Measurements from ENCODE around the gene MRPS27. TPM values are rescaled to one million over a fixed set of nuclear protein-coding genes. Genes with fewer than 3 reads are reported as not detected.

The MRPS27 gene
- total RNA-seq, 1 experiment from 2014 or later = 193 TPM

GRCh38 chr5:72242796-72243475 is 77.1 kb downstream of the MRPS27 start:
- DNase-seq (ENCODE audit: low spot score) = peak; percentile 90

GRCh38 chr5:72241346-72242003 is 78.6 kb downstream of the MRPS27 start:
- in situ Hi-C loops (cut with HindIII; ENCODE audit: low sequenced_read_pairs) = no loop called here

More at GRCh38 chr5:72242796-72243475, 77.1 kb downstream of the MRPS27 start:
- in situ Hi-C loops (cut with HindIII; ENCODE audit: low sequenced_read_pairs) = no loop called here

GRCh38 chr5:72238712-72239445 is 81.2 kb downstream of the MRPS27 start:
- in situ Hi-C loops (cut with HindIII; ENCODE audit: low sequenced_read_pairs) = no loop called here
- peak; percentile 91 for DNase-seq (ENCODE audit: low spot score)

More at GRCh38 chr5:72241346-72242003, 78.6 kb downstream of the MRPS27 start:
- peak; percentile 74 for DNase-seq (ENCODE audit: low spot score)

GRCh38 chr5:72237879-72238278 is 82.2 kb downstream of the MRPS27 start:
- in situ Hi-C loops (cut with HindIII; ENCODE audit: low sequenced_read_pairs) = no loop called here
- no peak for DNase-seq (ENCODE audit: low spot score)

DNA sequence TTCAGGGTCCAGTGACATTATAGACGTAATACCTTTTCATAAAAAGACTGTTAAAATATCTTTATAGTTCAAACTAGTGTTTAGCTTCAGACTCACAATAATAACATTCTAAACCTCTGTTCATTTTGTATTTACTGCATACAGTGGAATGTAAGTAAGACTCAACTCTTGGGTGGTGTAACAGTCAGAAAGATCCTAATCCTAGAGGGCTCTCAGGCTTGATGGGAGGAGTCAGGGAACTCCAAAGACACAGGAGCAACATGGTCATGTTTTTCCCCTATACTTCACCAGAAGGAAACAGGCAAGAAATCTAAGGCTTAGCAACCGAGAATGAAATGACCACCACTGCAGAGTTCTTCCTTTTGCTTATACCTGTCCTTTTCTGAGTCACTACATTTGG is 82.6 kb downstream of the MRPS27 start:
- DNase-seq (ENCODE audit: low spot score) = no peak
- in situ Hi-C loops (cut with HindIII; ENCODE audit: low sequenced_read_pairs) = no loop called here

DNA sequence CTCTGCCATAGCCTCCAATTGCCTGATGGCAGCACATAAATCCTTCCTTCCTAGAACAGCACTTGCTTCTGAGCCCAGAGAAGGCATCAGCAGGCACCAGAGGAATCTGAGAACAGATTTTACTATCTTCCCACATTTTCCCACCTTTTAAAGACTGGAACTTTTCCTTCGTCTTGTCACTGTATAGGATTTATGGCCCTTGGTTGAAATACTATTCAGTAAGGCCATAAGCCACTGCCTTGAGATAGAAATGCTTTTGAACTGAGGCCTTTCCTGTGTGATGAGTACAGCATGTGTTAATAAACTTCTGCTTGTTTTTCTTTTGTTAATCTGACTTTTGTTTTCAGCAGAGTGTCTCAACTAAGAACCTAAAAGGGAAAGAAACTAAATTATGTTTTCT is 84.3 kb downstream of the MRPS27 start:
- in situ Hi-C loops (cut with HindIII; ENCODE audit: low sequenced_read_pairs) = no loop called here
- no peak for DNase-seq (ENCODE audit: low spot score)

DNA sequence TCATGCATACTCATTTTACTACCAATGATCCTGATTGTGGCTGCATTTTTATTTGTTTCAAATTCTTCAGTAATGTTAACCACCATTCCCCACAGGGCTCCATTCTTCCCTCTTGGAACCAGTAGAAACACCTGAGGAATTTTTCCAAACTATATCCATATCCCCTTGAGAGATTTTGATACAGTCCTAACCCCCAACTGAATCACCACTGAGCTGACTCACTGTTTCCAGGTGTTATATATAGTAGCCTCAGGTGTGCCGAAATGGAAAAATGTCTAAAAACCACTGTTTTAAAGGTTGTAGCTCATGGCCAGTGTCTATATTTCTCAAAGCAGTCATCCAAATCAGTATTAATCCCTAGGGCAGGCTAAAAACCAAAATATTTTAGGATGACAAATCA is 85.2 kb downstream of the MRPS27 start:
- DNase-seq (ENCODE audit: low spot score) = no peak
- in situ Hi-C loops (cut with HindIII; ENCODE audit: low sequenced_read_pairs) = no loop called here

- no peak for DNase-seq (ENCODE audit: low spot score)
- in situ Hi-C loops (cut with HindIII; ENCODE audit: low sequenced_read_pairs) = no loop called here
Measured at GRCh38 chr5:72234265-72234700, 85.8 kb downstream of the MRPS27 start.

DNA sequence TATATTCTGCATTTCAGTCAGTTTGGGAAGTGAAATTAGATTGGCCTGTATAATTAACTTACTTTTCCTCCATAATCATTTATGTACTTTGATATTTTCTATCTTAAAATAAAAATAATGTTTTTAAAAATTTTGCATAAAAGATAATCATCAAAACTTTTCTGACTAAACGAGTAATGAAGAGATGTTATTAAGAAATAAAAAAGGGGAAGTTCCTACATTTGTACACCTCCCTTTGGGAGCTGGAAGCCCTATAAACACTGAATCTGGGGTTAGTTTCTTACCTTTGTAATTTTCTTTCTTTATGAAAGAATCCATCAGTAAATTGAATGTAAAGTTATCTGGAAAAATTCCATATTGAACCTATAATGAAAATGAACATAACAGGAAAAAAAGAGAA is 86.2 kb downstream of the MRPS27 start:
- in situ Hi-C loops (cut with HindIII; ENCODE audit: low sequenced_read_pairs) = no loop called here
- no peak for DNase-seq (ENCODE audit: low spot score)

DNA sequence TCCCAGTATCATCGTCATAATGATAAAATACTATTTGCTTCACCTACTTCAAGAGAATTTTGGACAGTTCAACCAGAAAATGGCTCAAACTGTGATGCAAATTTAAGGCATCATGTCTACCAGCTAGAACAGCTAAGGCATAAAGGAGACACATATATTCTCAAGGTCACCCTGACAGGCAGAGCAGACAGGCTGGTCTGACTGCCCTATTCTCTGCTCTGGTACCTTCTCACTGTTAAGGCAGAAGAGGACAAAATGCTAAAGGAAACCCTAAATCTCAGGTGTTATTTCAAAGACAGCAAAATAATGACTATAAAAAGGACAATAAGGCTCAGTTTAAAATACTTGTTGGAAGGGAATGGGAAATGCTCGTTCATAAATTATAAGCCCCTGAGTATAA is 87.2 kb downstream of the MRPS27 start:
- in situ Hi-C loops (cut with HindIII; ENCODE audit: low sequenced_read_pairs) = no loop called here
- DNase-seq (ENCODE audit: low spot score) = no peak

DNA sequence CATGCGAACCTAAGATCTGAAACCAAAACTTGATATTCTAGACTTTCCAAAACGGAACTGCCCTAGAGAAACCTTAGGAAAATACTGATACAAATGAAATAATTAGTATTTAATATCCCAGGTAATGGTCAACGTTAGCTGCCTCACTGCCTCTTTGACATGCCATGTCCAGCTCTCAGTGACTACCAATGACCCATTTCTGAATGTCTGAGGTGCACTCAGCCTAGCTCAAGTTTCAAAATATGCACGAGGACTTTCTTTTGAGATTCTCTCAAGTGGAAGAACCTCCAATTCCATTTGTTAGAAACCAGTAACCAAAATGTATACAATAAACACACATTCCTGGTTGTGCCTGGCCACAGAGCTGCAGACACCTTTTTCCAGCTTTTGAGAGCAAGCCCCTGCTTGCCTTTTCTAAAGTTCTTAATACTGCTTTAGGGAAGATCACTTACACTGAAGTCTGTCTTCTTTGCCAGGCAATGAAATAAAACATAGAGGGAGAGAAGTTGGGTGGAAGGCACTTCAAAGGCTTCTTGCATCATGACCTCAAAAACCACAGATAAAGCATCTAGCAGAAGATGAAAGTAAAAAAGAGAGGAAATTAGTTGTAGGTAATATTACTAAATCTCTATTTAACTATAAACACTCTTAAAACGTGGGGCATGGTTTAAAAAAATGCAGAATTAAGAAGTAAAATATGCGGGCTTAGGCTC is 87.9 kb downstream of the MRPS27 start:
- in situ Hi-C loops (cut with HindIII; ENCODE audit: low sequenced_read_pairs) = no loop called here
- no peak for DNase-seq (ENCODE audit: low spot score)

DNA sequence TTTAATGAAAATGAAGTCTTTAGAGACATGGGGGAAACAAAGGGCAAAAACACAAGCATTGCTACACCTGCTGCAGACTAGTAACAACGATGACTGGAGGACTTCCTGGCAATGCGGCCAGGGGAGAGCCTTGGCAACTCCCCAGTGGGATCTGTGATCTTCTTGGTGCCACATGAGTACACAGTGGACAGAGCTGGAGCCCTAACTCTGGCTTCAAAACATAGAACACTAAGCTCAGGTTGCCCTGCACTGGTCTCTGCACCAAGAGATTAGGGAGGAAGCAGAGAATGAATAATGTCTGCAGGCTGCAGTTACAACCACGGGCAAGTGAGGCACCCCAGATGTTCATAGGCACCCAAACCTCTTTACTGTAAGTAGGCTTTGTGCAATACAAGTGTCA is 91.1 kb downstream of the MRPS27 start:
- in situ Hi-C loops (cut with HindIII; ENCODE audit: low sequenced_read_pairs) = no loop called here
- DNase-seq (ENCODE audit: low spot score) = no peak

DNA sequence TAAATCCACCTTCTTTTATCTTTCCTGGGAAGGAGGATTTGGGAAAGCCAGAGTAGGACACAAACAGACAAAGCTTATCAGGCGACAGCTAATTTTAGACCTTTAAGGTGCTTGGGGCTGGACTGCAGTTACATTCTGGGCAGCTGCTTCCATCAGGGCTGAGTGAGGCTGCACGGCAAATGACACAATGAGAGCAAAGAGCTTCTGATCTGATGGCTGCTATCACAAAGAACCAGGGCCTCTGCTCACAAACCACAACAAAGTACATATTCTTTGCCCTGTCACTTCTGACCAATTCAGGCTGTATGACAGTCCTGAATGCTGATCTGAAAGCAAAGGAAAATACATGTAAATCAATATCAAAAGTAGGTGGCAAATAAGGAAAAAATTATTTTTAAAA is 93.1 kb downstream of the MRPS27 start:
- in situ Hi-C loops (cut with HindIII; ENCODE audit: low sequenced_read_pairs) = no loop called here
- DNase-seq (ENCODE audit: low spot score) = no peak

- no peak for DNase-seq (ENCODE audit: low spot score)
- in situ Hi-C loops (cut with HindIII; ENCODE audit: low sequenced_read_pairs) = no loop called here
Measured at GRCh38 chr5:72225741-72226140, 94.3 kb downstream of the MRPS27 start.

DNA sequence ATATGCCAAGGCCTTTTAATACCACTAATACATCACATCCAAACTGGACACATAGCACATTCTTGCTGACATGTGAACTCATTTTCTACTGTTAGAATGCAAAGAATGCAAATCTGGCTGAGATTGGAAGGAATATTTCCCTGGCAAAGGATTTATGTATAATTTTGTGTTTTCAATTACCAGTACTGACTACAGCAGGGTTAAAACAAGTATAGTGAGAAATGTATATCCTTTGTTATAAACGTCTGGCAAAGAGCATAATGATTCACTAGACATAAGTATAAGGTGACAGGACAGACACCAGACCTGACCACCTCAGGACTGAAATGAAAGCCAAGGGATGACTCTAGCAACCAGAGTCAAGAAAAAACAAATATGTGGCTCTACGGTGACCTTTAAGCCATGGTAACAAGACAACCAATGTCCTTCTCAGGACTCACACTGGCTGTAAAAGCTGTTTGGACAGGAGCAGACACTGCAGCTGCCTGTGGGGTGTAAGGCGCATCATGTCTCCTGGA is 95.0 kb downstream of the MRPS27 start:
- in situ Hi-C loops (cut with HindIII; ENCODE audit: low sequenced_read_pairs) = no loop called here
- no peak for DNase-seq (ENCODE audit: low spot score)

DNA sequence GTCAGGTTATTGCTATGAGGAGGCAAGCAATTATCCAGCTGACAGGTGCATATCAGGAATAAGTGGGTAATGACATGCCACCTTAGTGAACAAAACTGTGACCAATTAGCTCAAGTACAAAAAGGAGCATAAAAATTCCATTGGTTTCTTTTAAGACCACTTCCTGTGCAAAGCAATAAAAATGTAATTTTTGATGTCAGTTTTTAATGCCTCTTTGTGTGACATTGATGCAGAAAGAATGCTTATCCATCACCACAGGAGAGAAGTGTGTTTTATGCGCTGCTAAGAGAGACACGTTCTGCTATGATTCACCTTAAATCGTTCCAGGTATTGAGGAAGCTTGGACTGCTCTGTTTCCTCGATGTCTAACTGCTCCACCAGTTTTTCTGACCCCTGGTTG is 96.7 kb downstream of the MRPS27 start:
- in situ Hi-C loops (cut with HindIII; ENCODE audit: low sequenced_read_pairs) = no loop called here
- DNase-seq (ENCODE audit: low spot score) = no peak

- DNase-seq (ENCODE audit: low spot score) = no peak
- in situ Hi-C loops (cut with HindIII; ENCODE audit: low sequenced_read_pairs) = no loop called here
Measured at GRCh38 chr5:72222521-72222920, 97.5 kb downstream of the MRPS27 start.

DNA sequence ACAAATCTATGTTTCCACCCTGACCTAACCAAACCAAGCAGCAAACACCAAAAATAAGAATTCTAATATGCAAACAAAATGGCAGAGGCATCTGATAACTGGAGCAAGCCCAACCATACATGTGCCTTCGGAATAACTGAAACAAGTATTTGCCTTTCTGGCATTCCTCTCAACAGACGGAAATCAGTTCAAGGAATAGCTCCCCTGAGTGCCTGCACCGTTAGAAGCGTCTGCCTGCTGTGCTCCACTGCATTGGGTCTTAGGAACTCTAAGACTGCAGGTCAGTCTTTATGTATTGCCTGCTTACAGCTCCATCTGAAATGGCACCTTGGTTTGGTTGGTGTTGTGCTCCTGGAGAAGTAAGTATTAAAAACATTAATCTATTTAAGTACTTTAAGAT is 98.5 kb downstream of the MRPS27 start:
- in situ Hi-C loops (cut with HindIII; ENCODE audit: low sequenced_read_pairs) = no loop called here
- DNase-seq (ENCODE audit: low spot score) = no peak

DNA sequence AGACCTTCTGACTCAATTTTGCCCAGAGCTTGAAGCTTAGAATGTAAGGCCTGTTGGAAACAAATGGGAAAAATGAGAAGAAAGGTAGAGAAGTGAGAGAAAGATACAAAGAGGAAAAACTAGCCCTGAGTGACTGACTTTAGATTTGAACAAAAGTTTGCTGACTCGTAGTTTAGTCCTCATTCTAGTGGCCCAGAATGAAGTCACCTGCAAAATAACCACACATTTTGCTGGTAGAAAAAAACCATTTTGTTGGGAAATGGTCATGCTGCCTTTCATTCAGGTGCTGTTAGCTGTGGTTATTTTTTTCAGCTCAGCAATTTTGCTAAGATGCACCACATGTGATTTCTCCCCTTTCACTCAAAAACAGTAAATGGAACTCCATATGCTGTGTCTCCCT is 98.9 kb downstream of the MRPS27 start:
- in situ Hi-C loops (cut with HindIII; ENCODE audit: low sequenced_read_pairs) = no loop called here
- no peak for DNase-seq (ENCODE audit: low spot score)

- in situ Hi-C loops (cut with HindIII; ENCODE audit: low sequenced_read_pairs) = no loop called here
- no peak for DNase-seq (ENCODE audit: low spot score)
Measured at GRCh38 chr5:72216756-72217155, 103.3 kb downstream of the MRPS27 start.
